Epidermal melanocyte (primary cell): ENCODE measurements around the gene GNG13.

Source experiments
- DNase-seq: peaks from one replicate; pipeline ENCODE4 v3.0.0; 2011; ENCODE audit warnings: low spot score; ENCODE audit not compliant: insufficient read length

The GNG13 gene

GRCh38 chr16:814974-815373 is 14.4 kb upstream of the GNG13 start:
- no peak for DNase-seq

GRCh38 chr16:813916-814412 is 13.4 kb upstream of the GNG13 start:
- no peak for DNase-seq

GRCh38 chr16:813204-813915 is 12.8 kb upstream of the GNG13 start:
- DNase-seq: no peak

- DNase-seq: no peak
These were observed 7.5 kb upstream of the GNG13 start for GRCh38 chr16:808085-808386.

GRCh38 chr16:807347-808084 is 7.0 kb upstream of the GNG13 start:
- peak; percentile 99 for DNase-seq

- no peak for DNase-seq
These were observed 4.9 kb upstream of the GNG13 start for GRCh38 chr16:805474-805873.

- DNase-seq: no peak
These were observed 3.9 kb upstream of the GNG13 start for GRCh38 chr16:804193-805048.

GRCh38 chr16:803754-804080 is 3.2 kb upstream of the GNG13 start:
- DNase-seq: no peak

GRCh38 chr16:802914-803753 is 2.6 kb upstream of the GNG13 start:
- DNase-seq: no peak

- no peak for DNase-seq
These were observed 1.9 kb upstream of the GNG13 start for GRCh38 chr16:802461-802860.

GRCh38 chr16:801584-802363 is 1.2 kb upstream of the GNG13 start:
- DNase-seq: no peak

- DNase-seq: no peak
These were observed 439 bp upstream of the GNG13 start for GRCh38 chr16:800834-801511.

- no peak for DNase-seq
These were observed 1.2 kb downstream of the GNG13 start for GRCh38 chr16:799111-799947.

GRCh38 chr16:798666-799065 is 1.9 kb downstream of the GNG13 start:
- DNase-seq: no peak

- DNase-seq: no peak
These were observed 2.8 kb downstream of the GNG13 start for GRCh38 chr16:797686-798085.

GRCh38 chr16:797120-797420 is 3.5 kb downstream of the GNG13 start:
- no peak for DNase-seq

- DNase-seq: no peak
These were observed 4.0 kb downstream of the GNG13 start for GRCh38 chr16:796296-797119.

GRCh38 chr16:795580-796229 is 4.8 kb downstream of the GNG13 start:
- DNase-seq: no peak
